SK-N-SH treated with all-trans-retinoic acid at 6 μM for 48 hours (cell line): ENCODE data around the gene ZNF420.

Experiments used
- BACH2 ChIP-seq: fragments of 250-450 bp; sonication (Bioruptor Pico); IDR thresholded peaks from 2 replicates; pipeline ENCODE4 v1.9.0; 2021; ENCODE audit warnings: mild to moderate bottlenecking, borderline replicate concordance
- ISL1 ChIP-seq: fragments of 250-450 bp; sonication (Bioruptor Pico); IDR thresholded peaks from 2 replicates; pipeline ENCODE4 v2.1.2; 2022; ENCODE audit warnings: mild to moderate bottlenecking, moderate library complexity
- ZC3H10 ChIP-seq: fragments of 250-450 bp; sonication (Bioruptor Pico); IDR thresholded peaks from 2 replicates; pipeline ENCODE4 v1.5.1; 2021; ENCODE audit warnings: mild to moderate bottlenecking, moderate library complexity
- ZFP30 ChIP-seq: fragments of 450-650 bp; formaldehyde crosslinking; IDR thresholded peaks from 2 replicates; pipeline ENCODE4 v1.5.0; 2022; ENCODE audit warnings: mild to moderate bottlenecking, moderate library complexity
- ZNF8 ChIP-seq: fragments of 450-650 bp; formaldehyde crosslinking; IDR thresholded peaks from 2 replicates; pipeline ENCODE4 v1.5.0; 2020; ENCODE audit warnings: mild to moderate bottlenecking, moderate library complexity

DNA sequence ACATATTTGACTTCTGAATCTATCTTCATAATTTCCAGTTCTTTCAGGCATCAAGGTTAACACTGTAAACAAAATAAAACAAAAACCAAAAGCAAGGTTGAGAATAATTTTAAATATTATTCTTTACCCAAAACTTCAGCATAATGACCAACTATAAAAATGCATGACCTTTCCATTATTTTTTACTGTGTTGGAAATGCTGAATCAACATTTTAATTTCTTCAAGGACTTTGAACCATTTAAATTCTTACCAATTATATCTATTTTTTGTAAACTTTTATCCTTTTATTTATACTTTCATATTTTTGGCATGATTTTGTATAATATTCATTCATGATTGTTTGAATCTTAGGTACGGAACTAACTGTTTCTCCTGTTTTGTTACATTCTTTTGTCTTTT, 87.4 kb downstream of the ZNF420 start:
- no peak for TF ChIP-seq ZNF8 (CRISPR knock-in tag)
- TF ChIP-seq ZFP30 = no peak
- no peak for TF ChIP-seq BACH2
- no peak for TF ChIP-seq ISL1
- TF ChIP-seq ZC3H10 (CRISPR knock-in tag) = no peak
